Measurements from ENCODE around the gene ZNF764.
"Not testable (repeated sequence)": the region's sequence is repeated elsewhere in the genome, so short reads cannot be mapped to it uniquely, and the experiment has no call there.

- TF ChIP-seq POLR2AphosphoS5, POLR2A (IDR thresholded peaks at IDR 0.05; ENCODE audit: low read depth, low read length): not testable (repeated sequence)
Measured at GRCh38 chr16:30590869-30591268, 32.7 kb upstream of the ZNF764 start.
